Karpas-422 (cell line): Measurements from ENCODE around the gene BMI1. TPM values are rescaled to one million over a fixed set of nuclear protein-coding genes. Genes with fewer than 3 reads are reported as not detected.

Experiments
- DNase-seq: peaks from one replicate; pipeline ENCODE4 v3.0.0-alpha.2; 2015
- H2AFZ ChIP-seq: fragments of 200-600 bp; sonication (generic); 2 replicates; pipeline ENCODE4 v1.6.1; 2014; ENCODE audit warnings: antibody characterized with exemption, low read length, mixed read lengths
- H3K27ac ChIP-seq: fragments of 200-600 bp; sonication (generic); 2 replicates; pipeline ENCODE4 v1.5.1; 2014; ENCODE audit warnings: mild to moderate bottlenecking, low read length, moderate library complexity
- H3K27me3 ChIP-seq: fragments of 200-600 bp; sonication (generic); 2 replicates; pipeline ENCODE4 v1.6.1; 2014; ENCODE audit warnings: low read length, mixed read lengths
- H3K36me3 ChIP-seq: fragments of 200-600 bp; sonication (generic); 2 replicates; pipeline ENCODE4 v1.6.1; 2014; ENCODE audit warnings: low read length, mixed read lengths; ENCODE audit not compliant: insufficient read depth
- H3K4me1 ChIP-seq: fragments of 200-600 bp; sonication (generic); 2 replicates; pipeline ENCODE4 v1.6.1; 2014; ENCODE audit warnings: mild to moderate bottlenecking, low read length, mixed read lengths
- H3K4me2 ChIP-seq: fragments of 200-600 bp; sonication (generic); 2 replicates; pipeline ENCODE4 v1.6.1; 2014; ENCODE audit warnings: low read length, low read depth, mild to moderate bottlenecking; ENCODE audit not compliant: poor library complexity, severe bottlenecking
- H3K4me3 ChIP-seq: fragments of 200-600 bp; sonication (generic); 2 replicates; pipeline ENCODE4 v1.5.1; 2014; ENCODE audit warnings: mild to moderate bottlenecking, antibody characterized with exemption, low read length, mixed read lengths
- H3K79me2 ChIP-seq: fragments of 200-600 bp; sonication (generic); 2 replicates; pipeline ENCODE4 v1.6.1; 2014; ENCODE audit warnings: mild to moderate bottlenecking, low read length, mixed read lengths
- H3K9ac ChIP-seq: fragments of 200-600 bp; sonication (generic); 2 replicates; pipeline ENCODE4 v1.6.0; 2014; ENCODE audit warnings: low read length
- H3K9me2 ChIP-seq: fragments of 200-600 bp; sonication (generic), shearing (Covaris generic); replicated peaks from 2 replicates; pipeline ENCODE4 v1.6.0; 2014; ENCODE audit warnings: mild to moderate bottlenecking, low read length, moderate library complexity; ENCODE audit not compliant: insufficient read depth
- H3K9me3 ChIP-seq: fragments of 300-700, 200-600 bp; sonication (generic); 2 replicates; pipeline ENCODE4 v1.6.1; 2014; ENCODE audit warnings: low read length, mixed read lengths
- H4K20me1 ChIP-seq: fragments of 200-600 bp; sonication (generic); 2 replicates; pipeline ENCODE4 v1.6.1; 2014; ENCODE audit warnings: mild to moderate bottlenecking, antibody characterized with exemption, low read length, low read depth; ENCODE audit not compliant: insufficient read depth
- total RNA-seq: library from RNA; depleted of rRNA; stranded (reverse); fragments of >200 nt; shearing (Covaris generic); gene quantifications from 2 replicates; pipeline ENCODE4 v1.2.3, GENCODE V29; 2014; ENCODE audit warnings: low replicate concordance

Gene BMI1
- total RNA-seq, 1 experiment from 2014 or later: 30.4 TPM

GRCh38 chr10:22329150-22329549 is 8.3 kb downstream of the BMI1 start:
- no peak for DNase-seq
- Histone ChIP-seq H3K9ac (no peak overlapping the region), H3K27ac (no peak overlapping the region), H3K4me3 (no peak overlapping the region), H3K9me2 (no peaks in the 10 kb centered on the region), H3K36me3 (peaks cover 13% of the 10 kb centered on the region; the same call in 1 of the 2 replicates), H2AFZ (no peak overlapping the region), H3K9me3 (no peaks in the 10 kb centered on the region), H3K4me2 (no peak overlapping the region), H3K4me1 (peaks cover 11% of the 10 kb centered on the region), H4K20me1 (peaks cover 17% of the 10 kb centered on the region; the same call in 1 of the 2 replicates), H3K27me3 (no peaks in the 10 kb centered on the region), H3K79me2 (no peaks in the 10 kb centered on the region)

DNA sequence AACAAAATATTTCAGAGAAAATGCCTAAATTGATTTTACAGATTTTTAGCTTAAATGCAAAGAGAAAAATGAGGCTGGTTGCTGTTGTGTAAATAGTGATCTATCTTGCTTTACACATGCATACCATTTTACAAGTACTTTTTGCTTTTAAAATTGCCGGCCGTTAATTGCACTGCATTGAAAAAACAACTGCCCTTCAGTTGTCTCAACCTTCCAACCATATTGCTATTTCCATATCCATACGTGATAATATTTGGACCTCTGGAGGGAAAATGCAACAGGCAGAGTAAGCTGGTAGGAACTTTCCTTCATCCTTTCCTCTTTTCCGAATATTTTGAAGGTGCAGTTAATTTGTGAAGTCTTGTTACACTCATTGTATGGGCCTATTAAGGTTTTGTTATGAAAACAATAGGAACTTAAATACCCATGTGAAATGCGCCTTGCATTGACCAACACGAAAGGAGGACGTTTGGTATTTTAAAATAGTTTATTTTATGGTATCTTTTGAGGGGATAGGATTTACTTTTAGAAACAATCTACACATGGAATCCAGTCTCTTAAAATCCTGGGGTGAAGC is 11.3 kb downstream of the BMI1 start:
- peaks cover 13% of the 10 kb centered on the region; the same call in 1 of the 2 replicates for H3K36me3 ChIP-seq
- H3K9ac ChIP-seq: no peak overlapping the region
- H4K20me1 ChIP-seq: no peaks in the 10 kb centered on the region
- H3K4me2 ChIP-seq: no peak overlapping the region
- no peaks in the 10 kb centered on the region for H3K27me3 ChIP-seq
- H3K9me3 ChIP-seq: no peaks in the 10 kb centered on the region
- DNase-seq: no peak
- H3K27ac ChIP-seq: no peak overlapping the region
- H3K79me2 ChIP-seq: no peaks in the 10 kb centered on the region
- H3K4me3 ChIP-seq: no peak overlapping the region
- H3K9me2 ChIP-seq: no peaks in the 10 kb centered on the region
- H3K4me1 ChIP-seq: no peaks in the 10 kb centered on the region
- no peak overlapping the region for H2AFZ ChIP-seq

- no peak overlapping the region for H2AFZ ChIP-seq
- H3K9ac ChIP-seq: no peak overlapping the region
- H3K36me3 ChIP-seq: peaks cover 9% of the 10 kb centered on the region; the same call in 1 of the 2 replicates
- no peaks in the 10 kb centered on the region for H4K20me1 ChIP-seq
- no peak overlapping the region for H3K4me3 ChIP-seq
- no peaks in the 10 kb centered on the region for H3K9me2 ChIP-seq
- H3K9me3 ChIP-seq: no peaks in the 10 kb centered on the region
- peaks cover 6% of the 10 kb centered on the region; the same call in 1 of the 2 replicates for H3K4me1 ChIP-seq
- no peaks in the 10 kb centered on the region for H3K27me3 ChIP-seq
- no peak overlapping the region for H3K4me2 ChIP-seq
- H3K27ac ChIP-seq: no peak overlapping the region
- H3K79me2 ChIP-seq: no peaks in the 10 kb centered on the region
- no peak for DNase-seq
These were observed 12.5 kb downstream of the BMI1 start for GRCh38 chr10:22333167-22333974.

DNA sequence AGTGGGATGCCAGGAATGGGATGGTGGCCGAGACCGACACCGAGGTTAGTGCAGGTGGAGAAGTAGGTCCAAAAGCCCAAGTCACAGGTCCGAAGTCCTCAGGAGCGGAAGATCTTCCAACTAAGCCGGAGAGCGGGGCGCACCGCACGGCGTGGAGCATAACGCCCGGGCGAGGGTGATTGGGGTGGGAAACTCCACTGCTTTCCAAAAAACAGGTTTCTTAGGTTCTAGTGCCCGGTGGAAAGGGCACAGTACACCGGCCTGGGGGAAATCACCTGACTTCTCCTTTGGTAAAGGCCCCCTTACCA is 13.0 kb downstream of the BMI1 start:
- no peak for DNase-seq
- H3K9me3 ChIP-seq: no peaks in the 10 kb centered on the region
- H3K36me3 ChIP-seq: peaks cover 9% of the 10 kb centered on the region; the same call in 1 of the 2 replicates
- H3K9me2 ChIP-seq: no peaks in the 10 kb centered on the region
- no peak overlapping the region for H3K4me2 ChIP-seq
- H3K9ac ChIP-seq: no peak overlapping the region
- H3K79me2 ChIP-seq: no peaks in the 10 kb centered on the region
- no peak overlapping the region for H3K4me3 ChIP-seq
- peaks cover 12% of the 10 kb centered on the region for H3K4me1 ChIP-seq
- no peak overlapping the region for H2AFZ ChIP-seq
- no peaks in the 10 kb centered on the region for H4K20me1 ChIP-seq
- H3K27ac ChIP-seq: no peak overlapping the region
- no peaks in the 10 kb centered on the region for H3K27me3 ChIP-seq

GRCh38 chr10:22334414-22335172 is 13.7 kb downstream of the BMI1 start:
- Histone ChIP-seq H3K9me3 (no peaks in the 10 kb centered on the region), H3K79me2 (no peaks in the 10 kb centered on the region), H3K27me3 (no peaks in the 10 kb centered on the region), H3K27ac (no peak overlapping the region), H3K4me2 (no peak overlapping the region), H3K9ac (no peak overlapping the region), H2AFZ (no peak overlapping the region), H3K9me2 (no peaks in the 10 kb centered on the region), H3K4me1 (peaks cover 16% of the 10 kb centered on the region), H3K36me3 (peaks cover 4% of the 10 kb centered on the region; the same call in 1 of the 2 replicates), H4K20me1 (no peaks in the 10 kb centered on the region), H3K4me3 (no peak overlapping the region)
- no peak for DNase-seq

- H3K4me1 ChIP-seq: peaks cover 21% of the 10 kb centered on the region
- H3K9ac ChIP-seq: no peak overlapping the region
- H3K36me3 ChIP-seq: no peaks in the 10 kb centered on the region
- no peaks in the 10 kb centered on the region for H3K79me2 ChIP-seq
- no peaks in the 10 kb centered on the region for H3K27me3 ChIP-seq
- H3K9me3 ChIP-seq: no peaks in the 10 kb centered on the region
- H3K9me2 ChIP-seq: no peaks in the 10 kb centered on the region
- no peak overlapping the region for H2AFZ ChIP-seq
- H3K4me3 ChIP-seq: no peak overlapping the region
- H3K27ac ChIP-seq: no peak overlapping the region
- H4K20me1 ChIP-seq: no peaks in the 10 kb centered on the region
- DNase-seq: no peak
- no peak overlapping the region for H3K4me2 ChIP-seq
These were observed 14.5 kb downstream of the BMI1 start for GRCh38 chr10:22335173-22335933.

DNA sequence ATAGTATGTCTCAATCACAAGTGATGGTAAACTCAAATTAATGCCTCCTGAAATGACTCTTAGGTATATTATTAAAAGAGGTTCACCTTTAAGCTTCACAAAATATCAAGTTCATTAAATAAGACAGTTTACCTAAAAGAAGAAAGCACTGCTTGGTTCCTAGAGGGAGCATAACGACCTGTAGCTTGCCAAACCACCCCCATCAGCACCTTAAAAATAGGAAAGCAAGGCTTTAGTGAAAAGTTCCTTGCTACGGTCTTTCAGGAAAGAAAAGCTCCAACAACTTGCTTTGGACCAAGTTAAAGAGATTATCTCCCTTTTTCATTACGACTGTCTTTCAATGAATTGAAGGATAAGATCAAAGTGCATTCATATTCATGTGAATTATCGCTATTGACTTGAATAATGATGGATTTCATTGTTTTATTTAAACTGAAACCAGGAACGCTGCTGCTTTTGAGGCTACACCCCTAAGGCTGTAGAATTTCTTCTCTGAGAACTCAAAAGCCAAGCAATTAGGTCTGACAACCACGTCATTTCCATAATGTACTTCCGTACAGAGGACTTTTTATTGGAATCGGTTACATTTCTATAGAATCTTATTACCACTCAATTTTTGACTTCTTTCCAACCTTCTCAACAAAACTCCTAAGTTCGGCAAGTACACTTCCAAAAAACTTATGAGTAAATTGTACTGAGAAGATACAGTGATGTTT is 17.4 kb downstream of the BMI1 start:
- H4K20me1 ChIP-seq: no peaks in the 10 kb centered on the region
- H3K4me3 ChIP-seq: no peak overlapping the region
- no peak overlapping the region for H3K9ac ChIP-seq
- peak overlapping the region; percentile 21 for H3K4me2 ChIP-seq
- H3K9me2 ChIP-seq: no peaks in the 10 kb centered on the region
- no peaks in the 10 kb centered on the region for H3K36me3 ChIP-seq
- no peaks in the 10 kb centered on the region; the same call in 1 of the 2 replicates for H3K27me3 ChIP-seq
- H3K9me3 ChIP-seq: no peaks in the 10 kb centered on the region
- H3K27ac ChIP-seq: no peak overlapping the region
- peaks cover 28% of the 10 kb centered on the region for H3K4me1 ChIP-seq
- no peaks in the 10 kb centered on the region for H3K79me2 ChIP-seq
- no peak overlapping the region for H2AFZ ChIP-seq
- no peak for DNase-seq
